Caco-2 (cell line): Measurements from ENCODE around the gene SMIM45.

ENCODE experiments used
- BruUV-seq: library from RNA; stranded (reverse); fragments of 400-500 nt; replicated peaks from 2 replicates; lab custom pipeline; 2021; lab: Mats Ljungman, UMichigan
- CTCF ChIA-PET: fragments of 300-600 bp; sonication (Branson Sonifier 250); formaldehyde crosslinking; loops from one replicate; lab custom pipeline; 2022; ENCODE audit warnings: antibody characterized with exemption; lab: Charles Lee
- POLR2A ChIA-PET: fragments of 300-600 bp; sonication (Branson Sonifier 250); formaldehyde crosslinking; loops from one replicate; lab custom pipeline; 2022; ENCODE audit warnings: antibody characterized with exemption; lab: Charles Lee
- DNase-seq, 2 experiments: peaks; one replicate each; pipeline versions ENCODE4 v3.0.0 to v3.0.0-alpha.2; 2020 to 2022
- H3K27me3 ChIP-seq: replicated peaks from 2 replicates; pipeline ENCODE4 v1.6.0; 2011; ENCODE audit warnings: low read length; ENCODE audit not compliant: control insufficient read depth, insufficient read depth
- H3K36me3 ChIP-seq: 2 replicates; pipeline ENCODE4 v1.5.1; 2011; ENCODE audit warnings: low read length; ENCODE audit not compliant: control insufficient read depth, insufficient read depth
- H3K4me1 ChIP-seq: fragments of 250-450 bp; sonication (Bioruptor Pico); 2 replicates; pipeline ENCODE4 v1.5.1; 2020; ENCODE audit warnings: mild to moderate bottlenecking
- H3K4me3 ChIP-seq: 2 replicates; pipeline ENCODE4 v1.5.1; 2011; ENCODE audit warnings: low read depth, mild to moderate bottlenecking, control low read depth, low read length
- H3K9me3 ChIP-seq: fragments of 250-450 bp; sonication (Bioruptor Pico); 2 replicates; pipeline ENCODE4 v1.5.1; 2020; ENCODE audit warnings: mild to moderate bottlenecking, moderate library complexity
- H3K27ac Mint-ChIP-seq: one replicate; pipeline ENCODE4 v1.8.0; 2022; ENCODE audit warnings: mixed read lengths; ENCODE audit not compliant: unreplicated experiment
- H3K27me3 Mint-ChIP-seq: one replicate; pipeline ENCODE4 v1.8.0; 2022; ENCODE audit warnings: mixed read lengths; ENCODE audit not compliant: insufficient read depth, unreplicated experiment
- H3K36me3 Mint-ChIP-seq: one replicate; pipeline ENCODE4 v1.8.0; 2022; ENCODE audit warnings: mild to moderate bottlenecking, mixed read lengths; ENCODE audit not compliant: insufficient read depth, unreplicated experiment
- H3K4me1 Mint-ChIP-seq: one replicate; pipeline ENCODE4 v1.8.0; 2022; ENCODE audit warnings: low read depth, mixed read lengths; ENCODE audit not compliant: unreplicated experiment
- H3K4me3 Mint-ChIP-seq: one replicate; pipeline ENCODE4 v1.8.0; 2022; ENCODE audit warnings: mild to moderate bottlenecking, moderate library complexity, mixed read lengths; ENCODE audit not compliant: unreplicated experiment
- H3K9me3 Mint-ChIP-seq: one replicate; pipeline ENCODE4 v1.8.0; 2022; ENCODE audit warnings: mixed read lengths; ENCODE audit not compliant: unreplicated experiment
- CTCF ChIP-seq, 2 experiments: fragments of 200-600 bp in 1 of 2; IDR thresholded peaks; 1 replicate in 1 of 2; 2 replicates in 1 of 2; pipeline versions ENCODE4 v1.5.1 to v1.8.0; 2011 to 2022; ENCODE audit warnings: antibody characterized with exemption in 1 of 2, control low read depth in 1 of 2, inconsistent platforms in 1 of 2, low read depth in 1 of 2, low read length in 1 of 2, mild to moderate bottlenecking in 1 of 2, moderate library complexity in 1 of 2; ENCODE audit not compliant: insufficient read depth in 1 of 2, severe bottlenecking in 1 of 2, unreplicated experiment in 1 of 2
- intact Hi-C: fragments of 100-400 bp; cut with micrococcal nuclease; formaldehyde crosslinking; loops from one replicate; pipeline ENCODE4 v1.10.0; 2022; ENCODE audit not compliant: unreplicated experiment

The SMIM45 gene

DNA sequence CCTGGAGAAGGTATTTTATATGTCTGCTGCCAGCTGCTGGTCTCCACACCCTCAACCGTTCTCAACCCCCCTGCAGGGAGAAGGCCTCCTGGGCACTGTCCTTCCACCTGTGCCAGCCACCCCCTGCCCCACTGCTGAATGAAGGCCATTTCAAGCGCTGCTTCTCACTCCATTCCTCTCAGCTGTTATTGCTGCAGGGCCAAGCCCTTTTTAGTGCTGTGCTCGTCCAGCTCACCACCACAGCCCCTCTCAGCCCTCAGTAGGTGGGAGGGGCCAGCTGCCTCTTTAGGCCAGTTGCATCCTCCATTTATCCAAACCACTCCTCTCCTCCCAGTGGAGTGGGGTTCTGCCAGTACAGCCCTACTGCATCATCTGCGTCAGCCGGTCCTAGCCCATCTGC lies 44.9 kb downstream of the SMIM45 start:
- Histone ChIP-seq H3K36me3 (no peaks in the 10 kb centered on the region), H3K4me1 (peaks cover 5% of the 10 kb centered on the region), H3K4me3 (no peak overlapping the region), H3K27me3 (no peaks in the 10 kb centered on the region), H3K9me3 (no peaks in the 10 kb centered on the region)
- Mint-ChIP-seq H3K9me3 (no peaks in the 10 kb centered on the region), H3K27ac (no peak overlapping the region), H3K4me3 (no peak overlapping the region), H3K4me1 (no peaks in the 10 kb centered on the region), H3K27me3 (peaks cover 4% of the 10 kb centered on the region), H3K36me3 (peaks cover 9% of the 10 kb centered on the region)
- BruUV-seq, result no TSS peak
- intact Hi-C loops, result no loop called here
- TF ChIP-seq CTCF (IDR thresholded peaks at IDR 0.05; ENCODE audit: insufficient read depth in 1 of 2, low read depth in 1 of 2, low read length in 1 of 2, severe bottlenecking in 1 of 2, unreplicated experiment in 1 of 2), result no peak
- ChIA-PET CTCF (no interaction called here), POLR2A (no interaction called here)
- DNase-seq, result no peak

DNA sequence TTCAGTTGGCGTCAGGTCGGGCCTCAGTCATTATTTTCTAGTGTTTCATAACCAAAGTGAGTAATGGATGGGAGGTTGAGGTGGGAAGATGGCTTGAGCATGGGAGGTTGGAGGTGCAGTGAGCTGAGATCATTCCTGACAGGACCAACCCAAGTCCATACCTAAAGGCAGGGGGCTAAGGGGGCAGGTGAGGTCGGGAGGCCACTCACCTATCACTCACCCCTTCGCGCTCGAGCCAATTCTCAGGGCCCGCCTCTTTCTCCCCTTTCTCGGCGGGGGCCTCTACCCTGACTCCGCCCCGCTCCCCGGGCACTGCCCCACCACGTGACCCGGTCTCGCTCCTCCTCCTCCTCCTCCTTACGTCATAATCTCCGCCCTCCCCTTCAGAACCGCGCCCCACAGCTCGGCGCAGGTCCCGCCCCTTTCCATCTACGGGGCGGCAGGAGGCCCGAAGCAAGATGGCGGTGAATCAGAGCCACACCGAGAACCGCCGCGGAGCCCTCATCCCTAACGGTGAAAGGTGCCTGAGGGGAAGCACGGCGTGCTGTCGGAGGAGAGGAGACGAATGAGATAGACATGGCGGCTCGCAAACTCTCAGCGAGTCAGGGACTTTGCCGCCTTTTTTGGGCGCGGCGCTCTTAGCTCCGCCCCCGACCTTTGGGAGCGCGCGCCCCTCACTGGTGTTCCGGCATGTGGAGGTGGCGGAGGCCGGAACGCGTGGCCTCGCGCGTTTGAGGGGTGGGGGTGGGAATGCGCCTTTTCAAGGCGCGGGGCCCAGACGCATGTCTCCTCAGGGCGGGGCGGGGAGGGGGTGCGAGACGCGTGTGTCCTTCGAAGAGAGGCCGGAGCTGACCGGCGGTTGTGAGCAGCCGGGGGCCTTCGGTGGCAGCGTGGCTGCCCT lies 46.7 kb downstream of the SMIM45 start, which contains the start of gene WBP2NL:
WBP2NL (plus strand) TSS at position 428 of the 901 bp plus-strand sequence; CDS start at position 459, 31 bp downstream.
- Histone ChIP-seq H3K36me3 (no peaks in the 10 kb centered on the region), H3K27me3 (no peaks in the 10 kb centered on the region), H3K4me1 (peaks cover 5% of the 10 kb centered on the region), H3K4me3 (peak within 1 kb of the TSS; percentile 55), H3K9me3 (no peaks in the 10 kb centered on the region)
- H3K27me3 Mint-ChIP-seq, result peaks cover 4% of the 10 kb centered on the region
- CTCF ChIA-PET, result interaction anchor here (0.6 to 1.0 kb wide), 6 partner anchors 11 to 520 kb away, joined by 3 to 8 read pairs (median 5); partner anchors contain the start of gene CENPM
- H3K36me3 Mint-ChIP-seq, result peaks cover 9% of the 10 kb centered on the region
- no TSS peak for BruUV-seq
- no peaks in the 10 kb centered on the region for H3K4me1 Mint-ChIP-seq
- no peak for TF ChIP-seq CTCF (IDR thresholded peaks at IDR 0.05; ENCODE audit: insufficient read depth in 1 of 2, low read depth in 1 of 2, low read length in 1 of 2, severe bottlenecking in 1 of 2, unreplicated experiment in 1 of 2)
- DNase-seq, result peak; percentile 88
- no peaks in the 10 kb centered on the region for H3K9me3 Mint-ChIP-seq
- POLR2A ChIA-PET, result interaction anchor here (0.5 to 0.9 kb wide), 5 partner anchors 37 to 374 kb away, joined by 3 to 5 read pairs (median 3); partner anchors contain the start of gene CENPM
- peak within 1 kb of the TSS; percentile 87 for H3K4me3 Mint-ChIP-seq
- intact Hi-C loops, result loop anchor here (2.0 kb wide), 1 partner anchor 52 kb away; the partner anchor contains the start of gene CENPM
- peak within 1 kb of the TSS; percentile 96 for H3K27ac Mint-ChIP-seq

DNA sequence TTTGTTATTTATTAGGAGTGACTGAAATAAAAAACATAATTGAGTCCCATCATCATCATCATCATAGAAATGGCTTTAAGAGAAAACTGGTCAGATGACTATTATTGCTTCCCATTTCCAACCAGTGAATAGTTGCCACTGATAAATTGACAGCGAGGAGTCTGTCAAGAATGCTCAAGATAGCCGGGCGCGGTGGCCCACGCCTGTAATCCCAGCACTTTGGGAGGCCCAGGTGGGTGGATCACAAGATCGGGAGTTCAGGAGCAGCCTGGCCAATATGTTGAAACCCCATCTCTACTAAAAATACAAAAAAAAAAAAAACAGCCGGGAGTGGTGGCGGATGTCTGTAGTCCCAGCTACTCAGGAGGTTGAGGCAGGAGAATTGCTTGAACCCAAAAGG lies 48.5 kb downstream of the SMIM45 start:
- ChIA-PET POLR2A (no interaction called here), CTCF (no interaction called here)
- H3K9me3 ChIP-seq, result no peaks in the 10 kb centered on the region
- Mint-ChIP-seq H3K9me3 (no peaks in the 10 kb centered on the region), H3K4me3 (no peak overlapping the region), H3K27me3 (peaks cover 4% of the 10 kb centered on the region), H3K27ac (no peak overlapping the region), H3K4me1 (no peaks in the 10 kb centered on the region), H3K36me3 (peaks cover 9% of the 10 kb centered on the region)
- no TSS peak for BruUV-seq
- H3K27me3 ChIP-seq, result no peaks in the 10 kb centered on the region
- no peaks in the 10 kb centered on the region for H3K36me3 ChIP-seq
- no peak for DNase-seq
- peaks cover 5% of the 10 kb centered on the region for H3K4me1 ChIP-seq
- H3K4me3 ChIP-seq, result no peak overlapping the region
- intact Hi-C loops, result no loop called here
- TF ChIP-seq CTCF (IDR thresholded peaks at IDR 0.05; ENCODE audit: insufficient read depth in 1 of 2, low read depth in 1 of 2, low read length in 1 of 2, severe bottlenecking in 1 of 2, unreplicated experiment in 1 of 2), result no peak
